Kidney (tissue), 14 donors: ENCODE results near the gene SAMD4A. TPM values are rescaled to one million over a fixed set of nuclear protein-coding genes. Genes with fewer than 3 reads are reported as not detected.
A peak's percentile ranks its signal among the peaks of the same experiment; 100 is the strongest.

Experiments used
- DNase-seq, 5 donors: peaks; one replicate each; pipeline ENCODE4 v3.0.0-alpha.2; 2013 to 2020
- FAIRE-seq: peaks from 2 replicates; lab custom pipeline; 2012; peaks lifted over from hg19 to GRCh38; lab: Jason Lieb, UNC
- H3K27ac ChIP-seq, 2 donors: one replicate each; pipeline ENCODE4 v1.7.0; 2013; ENCODE audit warnings: low read depth in 2 of 2, low read length in 2 of 2, inconsistent platforms in 1 of 2
- H3K27me3 ChIP-seq: one replicate; pipeline ENCODE4 v1.7.1; 2013; ENCODE audit warnings: low read length, inconsistent platforms; ENCODE audit not compliant: control insufficient read depth, insufficient read depth
- H3K36me3 ChIP-seq, 3 donors: one replicate each; pipeline versions ENCODE4 v1.7.0 to v1.7.1; 2013; ENCODE audit warnings: low read length in 3 of 3, control low read depth in 1 of 3, inconsistent platforms in 1 of 3; ENCODE audit not compliant: insufficient read depth in 3 of 3, control insufficient read depth in 2 of 3
- H3K4me1 ChIP-seq, 3 donors: one replicate each; pipeline versions ENCODE4 v1.7.0 to v1.7.1; 2013; ENCODE audit warnings: low read length in 3 of 3, inconsistent platforms in 1 of 3, low read depth in 1 of 3; ENCODE audit not compliant: control insufficient read depth in 2 of 3, insufficient read depth in 2 of 3
- H3K4me3 ChIP-seq, 3 donors: one replicate each; pipeline versions ENCODE4 v1.7.0 to v1.8.1; 2013; ENCODE audit warnings: low read length in 3 of 3, control low read depth in 1 of 3, inconsistent platforms in 1 of 3
- H3K9ac ChIP-seq, 3 donors: one replicate each; pipeline versions ENCODE4 v1.7.0 to v1.7.1; 2013; ENCODE audit warnings: low read length in 3 of 3, control low read depth in 1 of 3, inconsistent platforms in 1 of 3
- H3K9me3 ChIP-seq, 3 donors: one replicate each; pipeline versions ENCODE4 v1.7.0 to v1.7.1; 2013; ENCODE audit warnings: low read length in 3 of 3, control low read depth in 1 of 3, inconsistent platforms in 1 of 3; ENCODE audit not compliant: control insufficient read depth in 2 of 3, insufficient read depth in 1 of 3
- intact Hi-C: fragments of 100-400 bp; cut with DNase I; formaldehyde crosslinking; loops from one replicate; pipeline ENCODE4 v1.11.1; 2022
- polyA plus RNA-seq: library from polyadenylated mRNA; stranded (reverse); fragments of 350-450 nt; fragmentation: Illumina TruSeq; extraction: RNeasy Lipid Tissue Mini Kit (QIAGEN cat#74804); gene quantifications from one replicate; pipeline ENCODE4 v1.2.3, GENCODE V29; 2014; ENCODE audit warnings: low read depth, low replicate concordance; ENCODE audit not compliant: insufficient read depth
- total RNA-seq: library from RNA; stranded (reverse); fragmentation: NEBNext Ultra II Directional; extraction: Animal tissue kit (Norgen Biotek cat#: 25700); gene quantifications from one replicate; pipeline ENCODE4 v1.2.1, GENCODE V29; 2021
- TF ChIP-seq, protein P1 (sequence below): IDR thresholded peaks from 3 replicates; pipeline ENCODE4 v1.5.1; 2012; ENCODE audit warnings: mild to moderate bottlenecking, moderate library complexity, borderline replicate concordance; ENCODE audit not compliant: insufficient read depth; ENCODE audit errors: extremely low read depth
- donor health status: control.
- donor health status: control.
- donor health status: control.
- donor health status: control.
- donor health status: control.
- donor health status: DM: yes; HTN: yes; CAD: no.
- donor health status: Normal renal cell carcinoma (clear cell type).

Gene SAMD4A
- total and polyA plus RNA-seq, 2 donors from 2014 or later = 7.4 to 46.5 TPM

DNA sequence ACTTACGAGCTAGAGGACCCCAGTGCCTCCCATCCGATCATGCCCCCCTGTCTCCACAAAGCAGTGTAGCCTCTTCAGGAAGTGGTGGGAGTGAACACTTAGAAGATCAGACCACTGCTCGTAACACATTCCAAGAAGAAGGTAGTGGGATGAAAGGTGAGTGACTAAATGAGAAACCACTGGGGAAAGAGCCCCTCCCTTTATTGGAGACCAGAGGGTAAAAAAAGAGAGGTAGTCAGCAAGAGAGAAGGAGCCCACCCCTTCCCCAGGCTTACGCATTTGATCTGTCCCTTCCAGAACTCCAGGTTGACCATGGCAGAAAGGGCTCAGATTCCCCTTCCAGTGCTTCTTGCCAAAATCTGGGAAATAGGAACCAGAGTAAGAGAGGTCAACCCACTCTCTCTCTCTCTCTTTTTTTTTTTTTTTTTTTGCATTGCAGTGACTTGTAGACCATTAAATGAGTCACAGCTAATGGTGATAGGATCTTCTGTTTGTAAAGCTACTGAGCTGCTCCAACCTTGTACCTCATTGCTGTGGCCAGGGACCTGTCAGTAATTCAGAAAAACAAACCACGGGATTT is 170.3 kb downstream of the SAMD4A start:
- FAIRE-seq (no peak), DNase-seq (no peak)
- no peak overlapping the region for H3K9ac ChIP-seq
- H3K27me3 ChIP-seq = no peaks in the 10 kb centered on the region
- no peak overlapping the region for H3K27ac ChIP-seq
- H3K36me3 ChIP-seq = no peaks in the 10 kb centered on the region
- no peak overlapping the region for H3K4me3 ChIP-seq
- TF ChIP-seq, protein P1, sequence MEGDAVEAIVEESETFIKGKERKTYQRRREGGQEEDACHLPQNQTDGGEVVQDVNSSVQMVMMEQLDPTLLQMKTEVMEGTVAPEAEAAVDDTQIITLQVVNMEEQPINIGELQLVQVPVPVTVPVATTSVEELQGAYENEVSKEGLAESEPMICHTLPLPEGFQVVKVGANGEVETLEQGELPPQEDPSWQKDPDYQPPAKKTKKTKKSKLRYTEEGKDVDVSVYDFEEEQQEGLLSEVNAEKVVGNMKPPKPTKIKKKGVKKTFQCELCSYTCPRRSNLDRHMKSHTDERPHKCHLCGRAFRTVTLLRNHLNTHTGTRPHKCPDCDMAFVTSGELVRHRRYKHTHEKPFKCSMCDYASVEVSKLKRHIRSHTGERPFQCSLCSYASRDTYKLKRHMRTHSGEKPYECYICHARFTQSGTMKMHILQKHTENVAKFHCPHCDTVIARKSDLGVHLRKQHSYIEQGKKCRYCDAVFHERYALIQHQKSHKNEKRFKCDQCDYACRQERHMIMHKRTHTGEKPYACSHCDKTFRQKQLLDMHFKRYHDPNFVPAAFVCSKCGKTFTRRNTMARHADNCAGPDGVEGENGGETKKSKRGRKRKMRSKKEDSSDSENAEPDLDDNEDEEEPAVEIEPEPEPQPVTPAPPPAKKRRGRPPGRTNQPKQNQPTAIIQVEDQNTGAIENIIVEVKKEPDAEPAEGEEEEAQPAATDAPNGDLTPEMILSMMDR = no peak
- intact Hi-C loops = no loop called here
- no peaks in the 10 kb centered on the region for H3K9me3 ChIP-seq
- H3K4me1 ChIP-seq = no peaks in the 10 kb centered on the region

DNA sequence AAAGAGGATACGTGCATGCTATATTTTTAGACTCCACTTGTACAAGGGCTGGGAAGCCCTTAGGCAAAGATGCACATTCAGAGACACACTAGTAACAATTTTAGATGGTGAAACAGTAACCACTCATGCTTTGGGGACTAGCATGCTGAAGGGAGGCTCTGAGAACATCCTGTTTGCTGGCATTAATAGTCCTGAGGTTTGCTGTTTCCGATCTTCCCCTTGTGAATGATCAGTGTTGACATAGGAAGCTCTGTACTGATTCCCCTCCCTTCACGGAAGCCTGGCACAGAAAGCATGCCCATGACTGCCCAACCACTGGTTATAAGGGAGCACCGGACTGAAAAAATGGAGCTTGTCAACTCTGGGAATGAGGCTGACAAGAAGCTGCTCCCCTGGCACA is 171.1 kb downstream of the SAMD4A start:
- Histone ChIP-seq H3K27me3 (no peaks in the 10 kb centered on the region), H3K27ac (no peak overlapping the region), H3K9me3 (no peaks in the 10 kb centered on the region), H3K36me3 (no peaks in the 10 kb centered on the region), H3K4me1 (no peaks in the 10 kb centered on the region), H3K4me3 (no peak overlapping the region), H3K9ac (no peak overlapping the region)
- FAIRE-seq (no peak), DNase-seq (peak in 1 of 5 donors; percentile 8)
- TF ChIP-seq, protein P1 = no peak
- intact Hi-C loops = no loop called here

DNA sequence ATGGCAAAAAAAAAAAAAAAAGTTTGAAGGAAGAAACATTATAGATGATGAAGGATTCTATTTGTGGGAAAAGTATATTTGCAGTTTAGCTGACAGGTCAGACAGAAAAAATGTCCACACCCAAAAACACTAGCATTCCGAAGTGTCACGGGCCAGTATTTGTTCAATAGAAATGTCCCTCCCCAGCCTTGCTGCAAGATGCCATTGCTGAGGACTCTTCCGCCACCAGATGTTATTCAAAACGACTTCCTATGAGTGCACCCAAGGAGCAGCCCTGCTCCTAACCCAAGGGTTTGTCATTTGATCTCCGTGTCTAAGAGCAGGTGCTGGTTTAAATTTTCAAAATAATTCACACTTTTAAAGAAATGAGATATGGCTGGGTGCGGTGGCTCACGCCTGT is 172.6 kb downstream of the SAMD4A start:
- TF ChIP-seq, protein P1 = no peak
- DNase-seq = no peak
- Histone ChIP-seq H3K27me3 (no peaks in the 10 kb centered on the region), H3K36me3 (no peaks in the 10 kb centered on the region), H3K4me3 (no peak overlapping the region), H3K4me1 (no peaks in the 10 kb centered on the region), H3K9me3 (no peaks in the 10 kb centered on the region), H3K27ac (no peak overlapping the region), H3K9ac (no peak overlapping the region)
- no peak for FAIRE-seq
- intact Hi-C loops = no loop called here
